ENCODE measurements around the gene N4BP2.

Gene N4BP2

DNA sequence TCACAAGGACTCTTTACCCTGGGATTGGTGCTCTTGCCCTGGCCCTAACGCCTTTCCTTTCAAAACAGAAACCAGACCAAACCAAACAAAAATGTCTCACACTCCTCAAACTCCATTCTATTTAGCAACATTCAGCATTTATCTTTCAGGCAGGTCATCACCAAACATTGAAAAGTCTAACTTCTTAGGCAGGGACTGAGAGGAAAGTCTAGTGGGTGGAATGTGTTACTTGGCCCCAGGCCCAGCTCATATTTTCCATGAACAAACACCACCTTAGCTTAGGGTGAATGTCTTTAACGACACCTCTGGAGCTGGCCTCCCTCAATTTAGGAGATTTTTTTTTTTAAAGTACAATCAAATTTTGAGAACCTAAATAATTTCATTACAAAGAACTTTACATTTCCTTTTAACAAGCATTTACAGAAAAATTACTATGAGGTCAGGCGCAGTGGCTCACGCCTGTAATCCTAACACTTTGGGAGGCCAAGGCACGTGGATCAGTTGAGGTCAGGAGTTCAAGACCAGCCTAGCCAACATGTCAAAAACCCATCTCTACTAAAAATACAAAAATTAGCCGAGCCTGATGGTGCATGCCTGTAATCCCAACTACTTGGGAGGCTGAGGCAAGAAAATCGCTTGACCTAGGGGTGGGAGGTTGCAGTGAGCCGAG is 10.2 kb upstream of the N4BP2 start:
- no peak overlapping the region for H3K27ac ChIP-seq (ENCODE audit: insufficient read depth, low read depth, low read length, poor library complexity, severe bottlenecking)
- no peaks in the 10 kb centered on the region for H3K27me3 ChIP-seq (ENCODE audit: control insufficient read depth, insufficient read depth, low read length, poor library complexity, severe bottlenecking)
- no peaks in the 10 kb centered on the region for H3K4me1 ChIP-seq (ENCODE audit: control insufficient read depth, insufficient read depth, low read length)
- H3K4me3 ChIP-seq (ENCODE audit: insufficient read depth, low read depth, low read length) = no peak overlapping the region
- H3K36me3 ChIP-seq (ENCODE audit: control insufficient read depth, insufficient read depth, low read length) = no peaks in the 10 kb centered on the region
- 89 to 94% methylated on average over 8 of the region's 8 CpGs for WGBS, 2 experiments
- H3K9me3 ChIP-seq (ENCODE audit: control insufficient read depth, low read length) = no peaks in the 10 kb centered on the region

DNA sequence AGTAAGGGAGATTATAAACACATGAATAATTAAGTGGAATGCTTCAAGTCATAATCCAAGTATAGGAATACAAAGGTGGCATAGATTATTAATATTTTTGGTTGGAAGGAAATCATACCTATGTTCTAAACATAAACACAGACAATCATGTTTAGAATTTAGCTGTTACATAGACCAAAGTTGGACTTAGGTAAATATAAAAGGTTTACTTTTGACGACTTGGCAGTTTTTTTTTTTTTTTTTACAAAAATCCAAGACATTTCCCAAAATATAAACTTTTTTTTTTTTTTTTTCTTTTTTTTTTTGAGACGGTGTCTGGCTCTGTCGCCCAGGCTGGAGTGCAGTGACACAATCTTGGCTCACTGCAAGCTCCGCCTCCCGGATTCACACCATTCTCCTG is 3.5 kb upstream of the N4BP2 start:
- 91 to 93% methylated on average over 3 to 4 of the region's 5 CpGs for WGBS, 2 experiments
- H3K27me3 ChIP-seq (ENCODE audit: control insufficient read depth, insufficient read depth, low read length, poor library complexity, severe bottlenecking) = no peaks in the 10 kb centered on the region
- H3K4me3 ChIP-seq (ENCODE audit: insufficient read depth, low read depth, low read length) = no peak overlapping the region

GRCh38 chr4:40055511-40055862 is 1.2 kb upstream of the N4BP2 start:
- Histone ChIP-seq H3K4me1 (ENCODE audit: control insufficient read depth, insufficient read depth, low read length) (no peaks in the 10 kb centered on the region), H3K9me3 (ENCODE audit: control insufficient read depth, low read length) (no peaks in the 10 kb centered on the region), H3K4me3 (ENCODE audit: insufficient read depth, low read depth, low read length) (peak overlapping the region; percentile 78), H3K27ac (ENCODE audit: insufficient read depth, low read depth, low read length, poor library complexity, severe bottlenecking) (peak overlapping the region; percentile 98), H3K36me3 (ENCODE audit: control insufficient read depth, insufficient read depth, low read length) (no peaks in the 10 kb centered on the region), H3K27me3 (ENCODE audit: control insufficient read depth, insufficient read depth, low read length, poor library complexity, severe bottlenecking) (no peaks in the 10 kb centered on the region)
- WGBS, 2 experiments = 6 to 16% methylated on average over 3 to 5 of the region's 5 CpGs

More for the DNA sequence above, 3.5 kb upstream of the N4BP2 start:
- Histone ChIP-seq H3K4me1 (ENCODE audit: control insufficient read depth, insufficient read depth, low read length) (no peaks in the 10 kb centered on the region), H3K27ac (ENCODE audit: insufficient read depth, low read depth, low read length, poor library complexity, severe bottlenecking) (no peak overlapping the region), H3K9me3 (ENCODE audit: control insufficient read depth, low read length) (no peaks in the 10 kb centered on the region), H3K36me3 (ENCODE audit: control insufficient read depth, insufficient read depth, low read length) (no peaks in the 10 kb centered on the region)

GRCh38 chr4:40055863-40056715 is 561 bp upstream of the N4BP2 start:
- Histone ChIP-seq H3K27ac (ENCODE audit: insufficient read depth, low read depth, low read length, poor library complexity, severe bottlenecking) (peak overlapping the region; percentile 98), H3K36me3 (ENCODE audit: control insufficient read depth, insufficient read depth, low read length) (no peaks in the 10 kb centered on the region)
- 0% methylated on average over 86 of the region's 86 CpGs for WGBS, 2 experiments

DNA sequence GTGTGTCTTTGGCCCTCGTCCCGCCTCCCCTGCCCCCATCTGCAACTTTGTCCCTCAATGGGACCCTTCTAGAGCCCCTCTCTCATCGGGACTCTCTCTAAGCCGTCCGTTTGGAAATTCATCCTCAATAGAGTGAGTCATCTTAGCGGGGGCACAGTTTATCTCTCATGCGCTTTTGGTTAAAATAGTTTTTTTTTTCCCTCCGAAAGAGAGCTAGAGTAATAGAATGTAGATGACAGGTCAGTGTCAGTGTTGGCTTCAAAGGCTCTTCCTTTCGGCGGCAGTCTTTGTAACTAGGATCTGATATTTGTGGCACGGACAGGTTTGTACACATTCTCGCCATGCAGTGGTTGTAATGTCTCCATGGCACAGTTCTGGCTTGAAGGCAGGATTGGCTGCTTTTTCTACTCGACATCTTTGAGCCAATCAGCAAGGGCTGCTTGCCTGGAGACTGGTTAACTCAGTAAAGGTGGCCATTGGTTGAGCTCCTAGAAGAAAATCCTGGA is 989 bp downstream of the N4BP2 start:
- Histone ChIP-seq H3K27ac (ENCODE audit: insufficient read depth, low read depth, low read length, poor library complexity, severe bottlenecking) (peak overlapping the region; percentile 98), H3K27me3 (ENCODE audit: control insufficient read depth, insufficient read depth, low read length, poor library complexity, severe bottlenecking) (no peaks in the 10 kb centered on the region), H3K4me1 (ENCODE audit: control insufficient read depth, insufficient read depth, low read length) (no peaks in the 10 kb centered on the region), H3K36me3 (ENCODE audit: control insufficient read depth, insufficient read depth, low read length) (no peaks in the 10 kb centered on the region), H3K9me3 (ENCODE audit: control insufficient read depth, low read length) (no peaks in the 10 kb centered on the region), H3K4me3 (ENCODE audit: insufficient read depth, low read depth, low read length) (peak overlapping the region; percentile 78)
- 1% methylated on average over 13 of the region's 13 CpGs for WGBS, 2 experiments

More at GRCh38 chr4:40055863-40056715, 561 bp upstream of the N4BP2 start:
- peak overlapping the region; percentile 78 for H3K4me3 ChIP-seq (ENCODE audit: insufficient read depth, low read depth, low read length)
- H3K9me3 ChIP-seq (ENCODE audit: control insufficient read depth, low read length) = no peaks in the 10 kb centered on the region
- H3K27me3 ChIP-seq (ENCODE audit: control insufficient read depth, insufficient read depth, low read length, poor library complexity, severe bottlenecking) = no peaks in the 10 kb centered on the region
- no peaks in the 10 kb centered on the region for H3K4me1 ChIP-seq (ENCODE audit: control insufficient read depth, insufficient read depth, low read length)

DNA sequence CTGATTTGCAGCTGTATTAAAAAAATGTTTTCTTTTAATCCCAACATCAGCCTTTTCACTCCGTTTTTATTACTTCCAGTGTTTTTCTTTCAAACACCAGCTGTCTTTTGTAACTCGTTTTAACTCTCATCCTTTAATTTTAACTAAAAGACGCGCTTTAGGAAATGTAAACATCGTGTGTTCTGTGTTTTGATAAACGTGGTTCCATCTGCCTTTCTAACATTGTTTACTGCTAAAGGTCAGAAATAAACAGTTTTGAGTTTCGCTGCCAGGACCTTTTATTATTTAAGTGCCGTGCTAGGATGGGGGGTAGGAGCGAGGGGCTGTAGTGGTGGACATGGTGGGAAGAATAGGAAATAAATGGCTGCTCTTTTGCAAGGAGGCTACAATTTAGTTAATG is 1.5 kb downstream of the N4BP2 start:
- Histone ChIP-seq H3K4me3 (ENCODE audit: insufficient read depth, low read depth, low read length) (peak overlapping the region; percentile 78), H3K27ac (ENCODE audit: insufficient read depth, low read depth, low read length, poor library complexity, severe bottlenecking) (peak overlapping the region; percentile 57), H3K4me1 (ENCODE audit: control insufficient read depth, insufficient read depth, low read length) (no peaks in the 10 kb centered on the region), H3K9me3 (ENCODE audit: control insufficient read depth, low read length) (no peaks in the 10 kb centered on the region), H3K36me3 (ENCODE audit: control insufficient read depth, insufficient read depth, low read length) (no peaks in the 10 kb centered on the region), H3K27me3 (ENCODE audit: control insufficient read depth, insufficient read depth, low read length, poor library complexity, severe bottlenecking) (no peaks in the 10 kb centered on the region)
- 4 to 6% methylated on average over 9 of the region's 9 CpGs for WGBS, 2 experiments

DNA sequence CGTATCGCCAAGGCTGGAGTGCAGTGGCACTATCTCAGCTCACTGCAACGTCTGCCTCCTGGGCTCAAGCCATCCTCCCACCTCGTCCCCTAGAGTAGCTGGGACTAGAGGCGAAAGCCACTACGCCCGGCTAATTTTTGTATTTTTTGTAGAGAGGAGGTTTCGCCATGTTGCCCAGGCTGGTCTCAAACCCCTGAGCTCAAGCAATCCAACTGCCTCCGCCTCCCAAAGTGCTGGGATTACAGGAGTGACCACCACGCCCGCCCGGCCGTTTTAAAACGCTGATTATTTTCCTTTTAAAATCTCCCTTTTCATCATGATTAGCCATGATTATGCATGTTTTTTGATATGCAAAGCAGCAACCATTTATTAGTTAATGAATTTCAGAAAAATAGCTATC is 2.2 kb downstream of the N4BP2 start:
- Histone ChIP-seq H3K27ac (ENCODE audit: insufficient read depth, low read depth, low read length, poor library complexity, severe bottlenecking) (no peak overlapping the region), H3K4me3 (ENCODE audit: insufficient read depth, low read depth, low read length) (peak overlapping the region; percentile 78), H3K36me3 (ENCODE audit: control insufficient read depth, insufficient read depth, low read length) (no peaks in the 10 kb centered on the region), H3K9me3 (ENCODE audit: control insufficient read depth, low read length) (no peaks in the 10 kb centered on the region), H3K27me3 (ENCODE audit: control insufficient read depth, insufficient read depth, low read length, poor library complexity, severe bottlenecking) (no peaks in the 10 kb centered on the region), H3K4me1 (ENCODE audit: control insufficient read depth, insufficient read depth, low read length) (no peaks in the 10 kb centered on the region)
- 56 to 65% methylated on average over 14 of the region's 14 CpGs for WGBS, 2 experiments

GRCh38 chr4:40059362-40059761 is 2.7 kb downstream of the N4BP2 start:
- Histone ChIP-seq H3K27me3 (ENCODE audit: control insufficient read depth, insufficient read depth, low read length, poor library complexity, severe bottlenecking) (no peaks in the 10 kb centered on the region), H3K4me1 (ENCODE audit: control insufficient read depth, insufficient read depth, low read length) (no peaks in the 10 kb centered on the region), H3K4me3 (ENCODE audit: insufficient read depth, low read depth, low read length) (no peak overlapping the region), H3K36me3 (ENCODE audit: control insufficient read depth, insufficient read depth, low read length) (no peaks in the 10 kb centered on the region), H3K27ac (ENCODE audit: insufficient read depth, low read depth, low read length, poor library complexity, severe bottlenecking) (no peak overlapping the region), H3K9me3 (ENCODE audit: control insufficient read depth, low read length) (no peaks in the 10 kb centered on the region)
- WGBS, 2 experiments = 84 to 91% methylated on average over 5 of the region's 6 CpGs

- 91 to 93% methylated on average over 3 of the region's 3 CpGs for WGBS, 2 experiments
- no peak overlapping the region for H3K27ac ChIP-seq (ENCODE audit: insufficient read depth, low read depth, low read length, poor library complexity, severe bottlenecking)
- no peaks in the 10 kb centered on the region for H3K36me3 ChIP-seq (ENCODE audit: control insufficient read depth, insufficient read depth, low read length)
Measured at GRCh38 chr4:40065010-40065409, 8.4 kb downstream of the N4BP2 start.

DNA sequence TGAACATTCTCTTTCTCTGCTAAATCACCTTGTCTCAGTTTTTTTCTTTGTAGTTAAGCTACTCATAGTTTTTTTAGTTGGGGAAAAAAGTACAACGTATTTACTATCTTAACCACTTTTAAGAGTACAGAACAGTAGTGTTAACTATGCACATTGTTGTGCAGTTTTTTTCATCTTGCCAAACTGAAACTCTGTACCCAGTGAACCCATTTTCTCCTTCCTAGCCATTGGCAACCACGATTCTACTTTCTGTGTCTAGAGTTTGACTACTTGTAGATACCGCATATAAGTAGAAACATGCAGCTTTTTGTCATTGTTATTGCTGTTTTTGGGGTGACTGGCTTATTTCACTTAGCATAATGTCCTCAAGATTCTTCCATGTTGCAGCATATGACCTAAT is 10.0 kb downstream of the N4BP2 start:
- no peaks in the 10 kb centered on the region for H3K36me3 ChIP-seq (ENCODE audit: control insufficient read depth, insufficient read depth, low read length)
- H3K4me3 ChIP-seq (ENCODE audit: insufficient read depth, low read depth, low read length) = no peak overlapping the region
- no peak overlapping the region for H3K27ac ChIP-seq (ENCODE audit: insufficient read depth, low read depth, low read length, poor library complexity, severe bottlenecking)
- no peaks in the 10 kb centered on the region for H3K27me3 ChIP-seq (ENCODE audit: control insufficient read depth, insufficient read depth, low read length, poor library complexity, severe bottlenecking)
- no peaks in the 10 kb centered on the region for H3K4me1 ChIP-seq (ENCODE audit: control insufficient read depth, insufficient read depth, low read length)
- H3K9me3 ChIP-seq (ENCODE audit: control insufficient read depth, low read length) = no peaks in the 10 kb centered on the region
- WGBS, 2 experiments = 92 to 100% methylated on average over 2 to 3 of the region's 3 CpGs

More at GRCh38 chr4:40065010-40065409, 8.4 kb downstream of the N4BP2 start:
- Histone ChIP-seq H3K27me3 (ENCODE audit: control insufficient read depth, insufficient read depth, low read length, poor library complexity, severe bottlenecking) (no peaks in the 10 kb centered on the region), H3K4me1 (ENCODE audit: control insufficient read depth, insufficient read depth, low read length) (no peaks in the 10 kb centered on the region), H3K4me3 (ENCODE audit: insufficient read depth, low read depth, low read length) (no peak overlapping the region), H3K9me3 (ENCODE audit: control insufficient read depth, low read length) (no peaks in the 10 kb centered on the region)
